GM21528 (cell line): ENCODE data around the gene RBFA.

ENCODE experiments used
- ATAC-seq: cut with Tn5 transposase; IDR thresholded peaks from one replicate; pipeline ENCODE4 v1.9.1; 2021; ENCODE audit warnings: mild to moderate bottlenecking, moderate library complexity; ENCODE audit not compliant: unreplicated experiment, low FRiP score

Gene RBFA

DNA sequence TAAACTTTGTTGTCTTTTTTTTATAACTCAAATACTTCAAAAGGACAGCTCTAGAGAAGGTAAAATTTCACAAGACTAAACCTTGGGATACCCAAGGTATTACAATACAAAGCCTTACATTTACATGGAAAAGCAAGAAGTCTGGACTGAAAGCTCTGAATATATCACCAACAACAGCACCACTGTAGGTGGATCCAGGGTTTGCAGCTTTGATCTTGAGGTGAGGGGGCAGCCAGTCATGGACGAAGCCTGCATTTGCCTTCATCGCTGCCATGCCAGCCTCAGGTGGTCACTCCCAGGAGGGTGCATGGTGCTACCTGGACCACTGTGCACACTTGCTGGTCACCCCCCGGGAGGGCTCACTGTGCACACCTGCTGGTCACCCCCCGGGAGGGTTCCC, 36.6 kb downstream of the RBFA start:
- ATAC-seq: no peak

DNA sequence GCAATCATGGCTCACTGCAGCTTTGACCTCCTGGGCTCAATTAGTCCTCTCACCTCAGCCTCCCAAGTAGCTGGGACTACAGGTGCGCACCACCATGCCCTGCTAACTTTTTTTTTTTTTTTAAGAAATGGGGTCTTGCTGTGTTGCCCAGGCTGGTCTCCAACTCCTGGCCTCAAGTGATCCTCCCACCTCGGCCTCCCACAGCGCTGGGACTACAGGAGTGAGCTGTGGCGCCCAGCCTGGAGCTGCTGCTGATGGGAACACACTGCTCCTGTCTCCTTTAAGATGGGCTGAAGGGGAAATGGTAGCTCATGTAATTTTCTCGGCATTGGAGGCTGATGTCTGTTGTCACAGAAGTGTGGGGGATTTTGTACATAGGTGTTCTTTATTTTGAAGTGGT, 39.9 kb downstream of the RBFA start:
- no peak for ATAC-seq

DNA sequence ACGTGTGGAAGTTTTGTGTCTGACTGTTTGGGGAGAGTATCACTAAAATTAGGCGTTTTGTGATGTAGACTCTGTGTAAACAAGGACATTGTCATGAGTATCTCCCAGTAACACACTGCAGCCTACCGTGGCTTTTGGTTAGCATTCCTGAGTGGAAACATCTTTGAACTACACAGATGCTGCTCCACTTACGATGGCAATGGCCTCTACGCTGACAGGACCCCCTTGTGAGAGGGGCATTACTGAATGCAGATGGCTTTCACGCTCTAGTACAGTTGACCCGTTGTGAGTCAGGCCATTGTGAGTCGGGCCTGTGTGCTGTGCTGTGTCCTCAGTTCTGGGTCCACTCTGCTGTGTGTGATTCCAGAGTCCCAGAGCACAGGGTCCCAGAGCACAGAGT, 40.5 kb downstream of the RBFA start:
- ATAC-seq: no peak

DNA sequence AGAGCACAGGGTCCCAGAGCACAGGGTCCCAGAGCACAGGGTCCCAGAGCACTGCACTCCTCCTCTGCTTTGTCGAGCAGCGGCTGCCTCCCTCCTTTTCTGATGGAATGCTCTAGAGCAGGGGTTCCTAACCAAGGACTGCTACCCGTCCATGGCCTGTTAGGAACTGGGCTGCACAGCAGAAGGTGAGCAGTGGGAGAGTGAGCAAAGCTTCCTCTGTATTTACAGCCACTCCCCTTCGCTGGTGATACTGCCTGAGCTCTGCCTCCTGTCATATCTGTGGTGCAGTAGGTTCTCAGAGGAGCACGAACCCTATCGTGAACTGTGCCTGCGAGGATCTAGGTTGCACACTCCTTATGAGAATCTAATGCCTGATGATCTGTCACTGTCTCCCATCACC, 41.7 kb downstream of the RBFA start:
- no peak for ATAC-seq

DNA sequence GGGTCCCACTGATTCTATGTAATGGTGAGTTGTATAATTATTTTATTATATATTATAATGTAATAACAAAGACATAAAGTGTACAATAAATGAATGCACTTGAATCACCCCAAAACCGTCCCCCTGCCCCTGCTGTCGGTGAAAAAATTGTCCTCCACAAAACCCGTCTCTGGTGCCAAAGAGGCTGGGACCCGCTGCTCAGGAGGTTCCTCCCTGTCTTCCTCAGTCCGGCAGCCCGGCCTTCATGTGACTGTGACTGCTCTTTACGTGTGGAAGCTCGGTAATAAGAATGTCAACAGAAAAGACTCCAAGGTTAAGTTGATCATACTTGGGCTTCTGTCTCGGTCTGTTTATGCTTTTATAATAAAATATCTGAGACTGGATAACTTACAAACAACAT, 42.1 kb downstream of the RBFA start:
- no peak for ATAC-seq

DNA sequence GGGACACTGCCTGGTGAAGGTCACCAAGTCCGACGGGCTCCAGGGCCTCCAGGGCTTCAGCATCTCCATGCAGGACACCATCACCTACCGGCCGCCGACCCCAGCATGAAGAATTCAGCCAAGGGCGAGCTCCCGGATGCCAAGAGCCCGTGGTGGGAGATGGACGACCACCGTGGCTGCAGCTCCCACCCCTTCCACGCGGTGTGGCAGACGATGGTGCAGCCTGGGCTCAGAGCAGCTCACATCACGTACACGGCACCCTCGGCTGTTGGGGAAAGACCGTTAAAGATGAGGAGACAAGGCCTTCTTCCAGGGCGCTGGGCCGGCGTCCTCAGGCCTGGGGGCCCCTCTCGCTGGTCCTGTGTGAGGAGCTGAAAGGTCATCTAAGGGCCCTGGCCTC, 43.6 kb downstream of the RBFA start:
- ATAC-seq: no peak
